Endothelial cell of umbilical vein (primary cell): ENCODE results near the gene CIDEC. TPM values are rescaled to one million over a fixed set of nuclear protein-coding genes. Genes with fewer than 3 reads are reported as not detected.

Experiments
- BruUV-seq: library from RNA; stranded (reverse); fragments of 400-500 nt; replicated peaks from 2 replicates; lab custom pipeline; 2021; lab: Mats Ljungman, UMichigan
- CTCF ChIA-PET: fragments of 300-600, 350-600 bp; sonication (Branson Sonifier 250); formaldehyde crosslinking; loops from one replicate; lab custom pipeline; 2021; ENCODE audit warnings: antibody characterized with exemption, inconsistent platforms; lab: Charles Lee
- POLR2A ChIA-PET: fragments of 300-600, 350-600 bp; sonication (Branson Sonifier 250); formaldehyde crosslinking; loops from one replicate; lab custom pipeline; 2021; ENCODE audit warnings: antibody characterized with exemption, inconsistent platforms; lab: Charles Lee
- DNase-seq: peaks from one replicate; pipeline ENCODE4 v3.0.0-alpha.2; 2011; ENCODE audit warnings: low read depth, low spot score
- FAIRE-seq: peaks from 2 replicates; lab custom pipeline; 2011; peaks lifted over from hg19 to GRCh38; lab: Jason Lieb, UNC
- H2AFZ ChIP-seq: 2 replicates; pipeline ENCODE4 v1.6.0; 2012; ENCODE audit warnings: low read depth, low read length, control low read depth, inconsistent platforms
- H3K27ac ChIP-seq: 2 replicates; pipeline ENCODE4 v1.5.1; 2011; ENCODE audit warnings: low read depth, mild to moderate bottlenecking, control low read depth, low read length, moderate library complexity; ENCODE audit not compliant: insufficient read depth
- H3K27me3 ChIP-seq, 2 experiments: 2 replicates each; pipeline versions ENCODE4 v1.6.0 to v1.6.1; 2011; ENCODE audit warnings: low read length in 2 of 2, mixed read lengths in 1 of 2; ENCODE audit not compliant: control insufficient read depth in 2 of 2, insufficient read depth in 2 of 2
- H3K36me3 ChIP-seq, 2 experiments: 2 replicates in 1 of 2; 3 replicates in 1 of 2; pipeline ENCODE4 v1.5.1; 2011; ENCODE audit warnings: low read length in 2 of 2, mild to moderate bottlenecking in 1 of 2, moderate library complexity in 1 of 2; ENCODE audit not compliant: control insufficient read depth in 2 of 2, insufficient read depth in 2 of 2; ENCODE audit errors: extremely low read depth in 1 of 2
- H3K4me1 ChIP-seq: 3 replicates; pipeline ENCODE4 v1.5.1; 2011; ENCODE audit warnings: mild to moderate bottlenecking, low read length; ENCODE audit not compliant: control insufficient read depth, insufficient read depth; ENCODE audit errors: extremely low read depth
- H3K4me2 ChIP-seq: 2 replicates; pipeline ENCODE4 v1.6.1; 2011; ENCODE audit warnings: low read length, control low read depth, mixed read lengths; ENCODE audit not compliant: insufficient read depth
- H3K4me3 ChIP-seq, 3 experiments: fragments of 200-600 bp in 1 of 3; sonication (generic), shearing (Covaris generic) in 1 of 3; replicated peaks in 1 of 3; 2 replicates each; pipeline ENCODE4 v1.5.1; 2011 to 2016; ENCODE audit warnings: control low read depth in 3 of 3, low read length in 3 of 3, mild to moderate bottlenecking in 2 of 3, inconsistent platforms in 1 of 3, low read depth in 1 of 3, moderate library complexity in 1 of 3; ENCODE audit not compliant: insufficient read depth in 1 of 3
- H3K79me2 ChIP-seq: 2 replicates; pipeline ENCODE4 v1.6.0; 2012; ENCODE audit warnings: low read length, inconsistent platforms; ENCODE audit not compliant: control insufficient read depth, insufficient read depth
- H3K9ac ChIP-seq: replicated peaks from 2 replicates; pipeline ENCODE3; 2011; ENCODE audit warnings: low read length, control low read depth; ENCODE audit not compliant: insufficient read depth; ENCODE audit errors: extremely low read depth
- H3K9me1 ChIP-seq: replicated peaks from 3 replicates; pipeline ENCODE4 v1.6.0; 2011; ENCODE audit warnings: mild to moderate bottlenecking, low read length; ENCODE audit not compliant: control insufficient read depth, insufficient read depth; ENCODE audit errors: extremely low read depth
- H3K9me3 ChIP-seq: replicated peaks from 2 replicates; pipeline ENCODE4 v1.5.1; 2012; ENCODE audit warnings: low read length, inconsistent platforms; ENCODE audit not compliant: control insufficient read depth, insufficient read depth
- H4K20me1 ChIP-seq: replicated peaks from 2 replicates; pipeline ENCODE3; 2011; ENCODE audit warnings: mild to moderate bottlenecking, low read length; ENCODE audit not compliant: control insufficient read depth, insufficient read depth; ENCODE audit errors: extremely low read depth
- EZH2 ChIP-seq: IDR thresholded peaks from 2 replicates; pipeline ENCODE4 v1.6.1; 2012; ENCODE audit warnings: borderline replicate concordance, low read depth, mild to moderate bottlenecking, moderate library complexity, low read length, inconsistent platforms; ENCODE audit not compliant: severe bottlenecking
- FOS ChIP-seq: IDR thresholded peaks from 2 replicates; pipeline ENCODE4 v1.6.1; 2011; ENCODE audit warnings: mild to moderate bottlenecking, low read length, moderate library complexity, borderline replicate concordance; ENCODE audit not compliant: insufficient read depth
- GATA2 ChIP-seq: IDR thresholded peaks from 2 replicates; pipeline ENCODE4 v1.7.0; 2011; ENCODE audit warnings: low read depth, mild to moderate bottlenecking, moderate library complexity, mixed read lengths, low read length; ENCODE audit not compliant: insufficient read length, insufficient read depth
- JUN ChIP-seq: IDR thresholded peaks from 2 replicates; pipeline ENCODE4 v1.6.1; 2011; ENCODE audit warnings: borderline replicate concordance, low read depth; ENCODE audit not compliant: insufficient read length, insufficient read depth
- MYC ChIP-seq: IDR thresholded peaks from one replicate; pipeline ENCODE4 v1.6.1; 2011; ENCODE audit warnings: mild to moderate bottlenecking, low read depth, low read length
- POLR2A ChIP-seq: IDR thresholded peaks from 2 replicates; pipeline ENCODE4 v1.6.1; 2012; ENCODE audit warnings: low read depth, mild to moderate bottlenecking, control low read depth, low read length
- POLR2AphosphoS5 ChIP-seq: IDR thresholded peaks from 2 replicates; pipeline ENCODE4 v1.6.1; 2012; ENCODE audit warnings: low read depth, mild to moderate bottlenecking, control low read depth, low read length, moderate library complexity; ENCODE audit not compliant: insufficient read depth
- dilution Hi-C: fragments of 300-500 bp; cut with MboI; formaldehyde crosslinking; loops from one replicate; pipeline ENCODE4 v1.15.0; 2019; ENCODE audit warnings: low sequenced_read_pairs; ENCODE audit not compliant: extremely low pct_ligation_motif_present
- intact Hi-C: fragments of 100-400 bp; cut with micrococcal nuclease; formaldehyde crosslinking; loops from one replicate; pipeline ENCODE4 v1.10.0; 2022
- polyA plus RNA-seq, 4 experiments: library from polyadenylated mRNA; depleted of rRNA in 3 of 4; stranded (reverse) in 3 of 4; unstranded in 1 of 4; fragments of >200 nt; gene quantifications; 2 replicates each; pipeline versions ENCODE4 v1.2.1 to v1.2.3, GENCODE V29; 2011 to 2012; ENCODE audit warnings: missing spikeins in 1 of 4
- total RNA-seq: library from RNA; stranded (reverse); gene quantifications from 2 replicates; pipeline ENCODE4 v1.2.3, GENCODE V29; 2021
- TF ChIP-seq, protein P1 (sequence below): IDR thresholded peaks from 2 replicates; pipeline ENCODE4 v1.6.1; 2011; ENCODE audit not compliant: insufficient read depth, insufficient read length
- TF ChIP-seq, protein P2 (sequence below), 2 donors: IDR thresholded peaks; 1 replicate in 1 of 2; 2 replicates in 1 of 2; pipeline ENCODE4 v1.5.1; 2011; ENCODE audit warnings: low read length in 2 of 2, mild to moderate bottlenecking in 2 of 2, moderate library complexity in 2 of 2, control low read depth in 1 of 2, inconsistent platforms in 1 of 2, low read depth in 1 of 2; ENCODE audit not compliant: insufficient read depth in 1 of 2; ENCODE audit errors: extremely low read depth in 1 of 2

Gene CIDEC
- total and polyA plus RNA-seq, 2 donors (not counting 3 experiments of a cell fraction or from before 2014, with no cell fraction given), result 0.14 TPM; not detected in 1

DNA sequence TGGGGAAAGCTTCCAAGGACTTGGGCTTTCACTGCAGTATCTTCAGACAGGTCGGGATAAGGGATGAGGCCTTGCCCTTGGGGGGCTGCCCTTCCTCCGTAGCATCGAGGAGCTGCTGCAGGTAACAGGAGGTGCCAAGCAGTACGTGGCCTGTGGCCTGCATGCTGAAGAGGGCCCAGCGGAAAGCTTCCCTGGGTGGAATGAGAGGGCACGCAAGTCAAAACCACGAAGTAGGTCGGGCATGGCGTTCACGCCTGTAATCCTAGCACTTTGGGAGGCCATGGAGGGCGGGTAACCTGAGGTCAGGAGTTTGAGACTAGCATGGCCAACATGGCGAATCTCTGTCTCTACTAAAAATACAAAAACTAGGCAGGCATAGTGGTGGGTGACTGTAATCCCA, 12.9 kb downstream of the CIDEC start:
- Histone ChIP-seq H4K20me1 (no peaks in the 10 kb centered on the region), H3K27me3 (no peaks in the 10 kb centered on the region), H3K27ac (no peak overlapping the region), H3K36me3 (no peaks in the 10 kb centered on the region), H2AFZ (no peak overlapping the region), H3K9me1 (no peaks in the 10 kb centered on the region), H3K79me2 (no peaks in the 10 kb centered on the region), H3K9me3 (no peaks in the 10 kb centered on the region), H3K4me1 (no peaks in the 10 kb centered on the region), H3K4me3 (no peak overlapping the region), H3K9ac (no peak overlapping the region), H3K4me2 (no peak overlapping the region)
- CTCF ChIA-PET, result no interaction called here
- TF ChIP-seq POLR2AphosphoS5, result no peak
- no peak for TF ChIP-seq FOS
- no peak for TF ChIP-seq POLR2A
- TF ChIP-seq, protein P1, sequence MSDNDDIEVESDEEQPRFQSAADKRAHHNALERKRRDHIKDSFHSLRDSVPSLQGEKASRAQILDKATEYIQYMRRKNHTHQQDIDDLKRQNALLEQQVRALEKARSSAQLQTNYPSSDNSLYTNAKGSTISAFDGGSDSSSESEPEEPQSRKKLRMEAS, result no peak
- TF ChIP-seq GATA2, result no peak
- TF ChIP-seq JUN, result no peak
- TF ChIP-seq, protein P2, sequence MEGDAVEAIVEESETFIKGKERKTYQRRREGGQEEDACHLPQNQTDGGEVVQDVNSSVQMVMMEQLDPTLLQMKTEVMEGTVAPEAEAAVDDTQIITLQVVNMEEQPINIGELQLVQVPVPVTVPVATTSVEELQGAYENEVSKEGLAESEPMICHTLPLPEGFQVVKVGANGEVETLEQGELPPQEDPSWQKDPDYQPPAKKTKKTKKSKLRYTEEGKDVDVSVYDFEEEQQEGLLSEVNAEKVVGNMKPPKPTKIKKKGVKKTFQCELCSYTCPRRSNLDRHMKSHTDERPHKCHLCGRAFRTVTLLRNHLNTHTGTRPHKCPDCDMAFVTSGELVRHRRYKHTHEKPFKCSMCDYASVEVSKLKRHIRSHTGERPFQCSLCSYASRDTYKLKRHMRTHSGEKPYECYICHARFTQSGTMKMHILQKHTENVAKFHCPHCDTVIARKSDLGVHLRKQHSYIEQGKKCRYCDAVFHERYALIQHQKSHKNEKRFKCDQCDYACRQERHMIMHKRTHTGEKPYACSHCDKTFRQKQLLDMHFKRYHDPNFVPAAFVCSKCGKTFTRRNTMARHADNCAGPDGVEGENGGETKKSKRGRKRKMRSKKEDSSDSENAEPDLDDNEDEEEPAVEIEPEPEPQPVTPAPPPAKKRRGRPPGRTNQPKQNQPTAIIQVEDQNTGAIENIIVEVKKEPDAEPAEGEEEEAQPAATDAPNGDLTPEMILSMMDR (IDR thresholded peaks at IDR 0.05; ENCODE audit: extremely low read depth in 1 of 2, insufficient read depth in 1 of 2, low read depth in 1 of 2, low read length in 2 of 2), result no peak
- TF ChIP-seq EZH2, result no peak
- no peak for TF ChIP-seq MYC
- intact Hi-C loops (no loop called here), dilution Hi-C loops (no loop called here)
- no peak for FAIRE-seq
- no TSS peak for BruUV-seq
- DNase-seq, result no peak
- POLR2A ChIA-PET, result no interaction called here
